GM19239 (cell line): ENCODE data around the gene SIPA1.

Experiments
- DNase-seq: peaks from one replicate; pipeline ENCODE4 v3.0.0; 2011; ENCODE audit warnings: low spot score; ENCODE audit not compliant: insufficient read length
- FAIRE-seq: peaks from 2 replicates; lab custom pipeline; 2011; peaks lifted over from hg19 to GRCh38; lab: Jason Lieb, UNC

The SIPA1 gene

GRCh38 chr11:65696802-65697552, 59.1 kb downstream of the SIPA1 start:
- DNase-seq (no peak), FAIRE-seq (no peak)

- DNase-seq, result no peak
- no peak for FAIRE-seq
Observed at GRCh38 chr11:65698205-65698604, 60.3 kb downstream of the SIPA1 start.

DNA sequence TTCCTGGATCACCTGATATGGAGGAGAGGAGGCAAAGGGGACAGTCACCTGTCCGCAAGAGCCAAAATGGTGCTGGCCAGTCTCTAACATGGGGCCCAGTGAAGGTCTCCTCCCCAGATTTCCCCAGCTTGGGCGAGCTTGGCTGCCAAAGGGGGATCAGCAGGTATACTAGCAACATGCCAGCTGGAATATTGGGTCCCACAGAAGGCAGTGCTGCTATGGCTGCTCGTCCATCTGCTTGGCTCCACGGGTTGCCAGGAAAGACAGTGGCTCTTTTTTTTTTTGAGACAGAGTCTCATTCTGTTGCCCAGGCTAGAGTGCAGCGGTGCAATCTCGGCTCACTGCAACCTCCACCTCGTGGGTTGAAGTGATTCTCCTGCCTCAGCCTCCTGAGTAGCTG, 61.4 kb downstream of the SIPA1 start:
- DNase-seq (no peak), FAIRE-seq (no peak)

GRCh38 chr11:65700399-65700798, 62.5 kb downstream of the SIPA1 start:
- DNase-seq, result no peak
- FAIRE-seq, result no peak
